Naive thymus-derived CD4-positive, alpha-beta T cell (primary cell): ENCODE data around the gene ADA. TPM values are rescaled to one million over a fixed set of nuclear protein-coding genes. Genes with fewer than 3 reads are reported as not detected.
A peak's percentile ranks its signal among the peaks of the same experiment; 100 is the strongest.

Experiments
- ATAC-seq: fragments of 150-1000 bp; cut with Tn5 transposase; 2 replicates; pipeline ENCODE4 v1.10.0; 2021; ENCODE audit warnings: mild to moderate bottlenecking, moderate library complexity
- CTCF ChIA-PET: fragments of 350-600 bp; sonication (Branson Sonifier 250); formaldehyde crosslinking; loops from one replicate; lab custom pipeline; 2021; ENCODE audit warnings: antibody characterized with exemption; lab: Charles Lee
- POLR2A ChIA-PET: fragments of 350-600 bp; sonication (Branson Sonifier 250); formaldehyde crosslinking; loops from one replicate; lab custom pipeline; 2021; ENCODE audit warnings: antibody characterized with exemption, inconsistent platforms; lab: Charles Lee
- DNase-seq, 9 donors: peaks; one replicate each; pipeline versions ENCODE4 v3.0.0 to v3.0.0-alpha.2; 2020 to 2022; ENCODE audit warnings: mixed read lengths in 1 of 9
- H3K27ac ChIP-seq: one replicate; pipeline ENCODE4 v1.7.0; 2013; ENCODE audit warnings: mild to moderate bottlenecking, low read depth, low read length, moderate library complexity
- H3K27me3 ChIP-seq, 2 donors: one replicate each; pipeline ENCODE4 v1.7.0; 2013; ENCODE audit warnings: low read length in 2 of 2, mild to moderate bottlenecking in 2 of 2, moderate library complexity in 2 of 2; ENCODE audit not compliant: control insufficient read depth in 2 of 2, insufficient read depth in 2 of 2
- H3K36me3 ChIP-seq, 3 experiments: 1 replicate in 2 of 3; 2 replicates in 1 of 3; pipeline ENCODE4 v1.7.0; 2013; ENCODE audit warnings: low read length in 3 of 3, mild to moderate bottlenecking in 3 of 3, moderate library complexity in 1 of 3; ENCODE audit not compliant: insufficient read depth in 3 of 3, control insufficient read depth in 2 of 3
- H3K4me1 ChIP-seq, 2 donors: one replicate each; pipeline ENCODE4 v1.7.0; 2013; ENCODE audit warnings: low read length in 2 of 2, mild to moderate bottlenecking in 2 of 2, moderate library complexity in 1 of 2; ENCODE audit not compliant: control insufficient read depth in 2 of 2, insufficient read depth in 2 of 2
- H3K4me3 ChIP-seq: 2 replicates; pipeline ENCODE4 v1.7.0; 2013; ENCODE audit warnings: mild to moderate bottlenecking, low read length
- H3K9me3 ChIP-seq, 3 experiments: 1 replicate in 2 of 3; 2 replicates in 1 of 3; pipeline ENCODE4 v1.7.0; 2013; ENCODE audit warnings: low read length in 3 of 3; ENCODE audit not compliant: control insufficient read depth in 2 of 3
- H3K27ac Mint-ChIP-seq, 9 donors: one replicate each; pipeline ENCODE4 v1.8.0; 2020 to 2022; ENCODE audit warnings: mixed read lengths in 9 of 9, mild to moderate bottlenecking in 8 of 9, moderate library complexity in 5 of 9, inconsistent platforms in 2 of 9
- H3K27me3 Mint-ChIP-seq, 5 donors: one replicate each; pipeline ENCODE4 v1.8.0; 2021 to 2022; ENCODE audit warnings: mixed read lengths in 5 of 5, mild to moderate bottlenecking in 1 of 5
- H3K36me3 Mint-ChIP-seq, 5 donors: one replicate each; pipeline ENCODE4 v1.8.0; 2020 to 2022; ENCODE audit warnings: mixed read lengths in 5 of 5, mild to moderate bottlenecking in 3 of 5, inconsistent platforms in 1 of 5
- H3K4me1 Mint-ChIP-seq, 7 donors: one replicate each; pipeline ENCODE4 v1.8.0; 2020 to 2022; ENCODE audit warnings: mixed read lengths in 7 of 7, mild to moderate bottlenecking in 3 of 7, inconsistent platforms in 1 of 7
- H3K4me3 Mint-ChIP-seq, 10 donors: one replicate each; pipeline ENCODE4 v1.8.0; 2020 to 2022; ENCODE audit warnings: mild to moderate bottlenecking in 10 of 10, mixed read lengths in 10 of 10, moderate library complexity in 6 of 10, inconsistent platforms in 2 of 10
- H3K9me3 Mint-ChIP-seq, 11 donors: one replicate each; pipeline ENCODE4 v1.8.0; 2020 to 2022; ENCODE audit warnings: mixed read lengths in 11 of 11, mild to moderate bottlenecking in 4 of 11, inconsistent platforms in 1 of 11, moderate library complexity in 1 of 11
- intact Hi-C, 2 donors: fragments of 100-400 bp; cut with micrococcal nuclease; formaldehyde crosslinking; loops; one replicate each; pipeline ENCODE4 v1.15.1; 2023
- polyA plus RNA-seq, 2 donors: library from polyadenylated mRNA; unstranded; fragments of 300-500 nt; fragmentation: Illumina TruSeq; gene quantifications; one replicate each; pipeline ENCODE4 v1.2.3, GENCODE V29; 2021
- total RNA-seq, 6 experiments: library from RNA in 5 of 6; stranded (reverse) in 5 of 6; gene quantifications; 1 replicate in 5 of 6; 2 replicates in 1 of 6; pipeline ENCODE4 v1.2.3 and lab custom pipeline; 2021 to 2026

The ADA gene
- total and polyA plus RNA-seq, 7 experiments from 2014 or later = 26.1 to 103 (median 35.2) TPM

GRCh38 chr20:44666066-44666465, 14.6 kb upstream of the ADA start:
- DNase-seq = no peak
- no peaks in the 10 kb centered on the region for H3K9me3 Mint-ChIP-seq
- peaks cover 12 to 29% (median 20%) of the 10 kb centered on the region in 7 donors for H3K4me1 Mint-ChIP-seq
- intact Hi-C loops = no loop called here
- peaks cover 4 to 26% (median 15%) of the 10 kb centered on the region in 5 donors for H3K36me3 Mint-ChIP-seq
- ChIA-PET POLR2A (interaction anchor here (1.0 to 1.6 kb wide), 5 partner anchors 9 to 23 kb away, joined by 3 to 6 read pairs (median 4); partner anchors contain the start of gene ADA), CTCF (interaction anchor here (1.3 kb wide), 1 partner anchor 12 kb away, joined by 3 read pairs; no protein-coding TSS in a partner anchor)
- no peaks in the 10 kb centered on the region for H3K27me3 Mint-ChIP-seq
- no peak for ATAC-seq
- H3K9me3 ChIP-seq = no peaks in the 10 kb centered on the region
- peak overlapping the region in 2 of 9 donors; percentile 5 to 56 for H3K27ac Mint-ChIP-seq
- peaks cover 0 to 7% of the 10 kb centered on the region in 2 donors for H3K4me1 ChIP-seq
- H3K27ac ChIP-seq = no peak overlapping the region
- H3K27me3 ChIP-seq = no peaks in the 10 kb centered on the region
- H3K4me3 ChIP-seq = no peak overlapping the region
- H3K4me3 Mint-ChIP-seq = no peak overlapping the region
- H3K36me3 ChIP-seq = peaks cover 0 to 15% (median 0%) of the 10 kb centered on the region in 3 experiments

- ChIA-PET POLR2A (no interaction called here), CTCF (interaction anchor here (1.3 to 1.5 kb wide), 2 partner anchors 14 to 84 kb away, joined by 3 to 6 read pairs; no protein-coding TSS in a partner anchor)
- Histone ChIP-seq H3K36me3 (peaks cover 0 to 32% (median 3%) of the 10 kb centered on the region in 3 experiments), H3K4me1 (no peaks in the 10 kb centered on the region), H3K9me3 (no peaks in the 10 kb centered on the region), H3K27me3 (no peaks in the 10 kb centered on the region), H3K4me3 (no peak overlapping the region), H3K27ac (no peak overlapping the region)
- no peak overlapping the region for H3K4me3 Mint-ChIP-seq
- DNase-seq (no peak), ATAC-seq (peak; percentile 71)
- H3K36me3 Mint-ChIP-seq = peaks cover 4 to 43% (median 21%) of the 10 kb centered on the region in 5 donors
- H3K27ac Mint-ChIP-seq = no peak overlapping the region
- no peaks in the 10 kb centered on the region for H3K27me3 Mint-ChIP-seq
- peaks cover 4 to 24% (median 19%) of the 10 kb centered on the region in 7 donors for H3K4me1 Mint-ChIP-seq
- intact Hi-C loops = no loop called here
- no peaks in the 10 kb centered on the region for H3K9me3 Mint-ChIP-seq
Observed at GRCh38 chr20:44664131-44664530, 12.6 kb upstream of the ADA start.

- no peak overlapping the region for H3K27ac ChIP-seq
- CTCF ChIA-PET = interaction anchor here (1.3 kb wide), 1 partner anchor 23 kb away, joined by 3 read pairs; no protein-coding TSS in a partner anchor
- no peaks in the 10 kb centered on the region for H3K9me3 Mint-ChIP-seq
- no peaks in the 10 kb centered on the region for H3K27me3 ChIP-seq
- H3K4me3 Mint-ChIP-seq = no peak overlapping the region
- peak overlapping the region in 3 of 9 donors; percentile 37 to 76 (median 59) for H3K27ac Mint-ChIP-seq
- DNase-seq (no peak), ATAC-seq (no peak)
- no peak overlapping the region for H3K4me3 ChIP-seq
- no peaks in the 10 kb centered on the region for H3K9me3 ChIP-seq
- peaks cover 0 to 41% (median 8%) of the 10 kb centered on the region in 3 experiments for H3K36me3 ChIP-seq
- H3K27me3 Mint-ChIP-seq = no peaks in the 10 kb centered on the region
- intact Hi-C loops = no loop called here
- peaks cover 4 to 61% (median 34%) of the 10 kb centered on the region in 5 donors for H3K36me3 Mint-ChIP-seq
- H3K4me1 ChIP-seq = no peaks in the 10 kb centered on the region
- POLR2A ChIA-PET = interaction anchor here (0.8 kb wide), 1 partner anchor 9 kb away, joined by 3 read pairs; no protein-coding TSS in a partner anchor
- H3K4me1 Mint-ChIP-seq = peaks cover 4 to 20% (median 13%) of the 10 kb centered on the region in 7 donors
Observed at GRCh38 chr20:44662261-44662660, 10.8 kb upstream of the ADA start.

GRCh38 chr20:44660581-44660980, 9.1 kb upstream of the ADA start:
- no peaks in the 10 kb centered on the region for H3K9me3 Mint-ChIP-seq
- Histone ChIP-seq H3K27ac (no peak overlapping the region), H3K36me3 (peaks cover 0 to 34% (median 8%) of the 10 kb centered on the region in 3 experiments), H3K4me1 (no peaks in the 10 kb centered on the region), H3K9me3 (no peaks in the 10 kb centered on the region), H3K27me3 (no peaks in the 10 kb centered on the region), H3K4me3 (no peak overlapping the region)
- ATAC-seq = no peak
- H3K4me1 Mint-ChIP-seq = peaks cover 0 to 14% (median 6%) of the 10 kb centered on the region in 7 donors
- ChIA-PET CTCF (no interaction called here), POLR2A (interaction anchor here (0.6 kb wide), 1 partner anchor 9 kb away, joined by 4 read pairs; the partner anchor contains the start of gene ADA)
- no peak for DNase-seq
- no peaks in the 10 kb centered on the region for H3K27me3 Mint-ChIP-seq
- H3K27ac Mint-ChIP-seq = peak overlapping the region in 4 of 9 donors; percentile 7 to 79 (median 18)
- intact Hi-C loops = no loop called here
- H3K4me3 Mint-ChIP-seq = no peak overlapping the region
- peaks cover 0 to 56% (median 27%) of the 10 kb centered on the region in 5 donors for H3K36me3 Mint-ChIP-seq

- Histone ChIP-seq H3K4me3 (no peak overlapping the region), H3K36me3 (peaks cover 0 to 34% (median 8%) of the 10 kb centered on the region in 3 experiments), H3K4me1 (no peaks in the 10 kb centered on the region), H3K27me3 (no peaks in the 10 kb centered on the region), H3K27ac (no peak overlapping the region), H3K9me3 (no peaks in the 10 kb centered on the region)
- ChIA-PET CTCF (no interaction called here), POLR2A (interaction anchor here (0.6 kb wide), 2 partner anchors 8 to 303 kb away, joined by 3 to 4 read pairs; partner anchors contain the start of gene ADA)
- Mint-ChIP-seq H3K4me3 (no peak overlapping the region), H3K36me3 (peaks cover 0 to 56% (median 27%) of the 10 kb centered on the region in 5 donors), H3K27ac (peak overlapping the region in 5 of 9 donors; percentile 10 to 67 (median 59)), H3K4me1 (peaks cover 0 to 11% (median 6%) of the 10 kb centered on the region in 7 donors), H3K9me3 (no peaks in the 10 kb centered on the region), H3K27me3 (no peaks in the 10 kb centered on the region)
- no peak for DNase-seq
- no peak for ATAC-seq
- intact Hi-C loops = no loop called here
Observed at GRCh38 chr20:44659931-44660330, 8.4 kb upstream of the ADA start.

- no peak for DNase-seq
- Histone ChIP-seq H3K36me3 (peaks cover 0 to 34% (median 8%) of the 10 kb centered on the region in 3 experiments), H3K27me3 (no peaks in the 10 kb centered on the region), H3K4me3 (no peak overlapping the region), H3K4me1 (no peaks in the 10 kb centered on the region), H3K27ac (no peak overlapping the region), H3K9me3 (no peaks in the 10 kb centered on the region)
- intact Hi-C loops = no loop called here
- ChIA-PET CTCF (no interaction called here), POLR2A (no interaction called here)
- Mint-ChIP-seq H3K27me3 (no peaks in the 10 kb centered on the region), H3K27ac (peak overlapping the region in 5 of 9 donors; percentile 36 to 83 (median 66)), H3K4me3 (no peak overlapping the region), H3K36me3 (peaks cover 0 to 61% (median 27%) of the 10 kb centered on the region in 5 donors), H3K9me3 (peaks cover 0 to 1% (median 0%) of the 10 kb centered on the region in 11 donors), H3K4me1 (peaks cover 0 to 12% (median 0%) of the 10 kb centered on the region in 7 donors)
- no peak for ATAC-seq
Observed at GRCh38 chr20:44658810-44659209, 7.3 kb upstream of the ADA start.
